GM12892 (cell line): ENCODE data around the gene STIMATE.

Experiments used
- POLR2A ChIP-seq: IDR thresholded peaks from 2 replicates; pipeline ENCODE4 v1.6.1; 2011; ENCODE audit warnings: low read depth, low read length, control low read depth
- POLR2AphosphoS5 ChIP-seq: IDR thresholded peaks from 2 replicates; pipeline ENCODE4 v1.6.1; 2011; ENCODE audit warnings: low read depth, low read length, control low read depth
- TAF1 ChIP-seq: IDR thresholded peaks from 2 replicates; pipeline ENCODE4 v1.6.1; 2011; ENCODE audit warnings: low read depth, mild to moderate bottlenecking, control low read depth, low read length, borderline replicate concordance

DNA sequence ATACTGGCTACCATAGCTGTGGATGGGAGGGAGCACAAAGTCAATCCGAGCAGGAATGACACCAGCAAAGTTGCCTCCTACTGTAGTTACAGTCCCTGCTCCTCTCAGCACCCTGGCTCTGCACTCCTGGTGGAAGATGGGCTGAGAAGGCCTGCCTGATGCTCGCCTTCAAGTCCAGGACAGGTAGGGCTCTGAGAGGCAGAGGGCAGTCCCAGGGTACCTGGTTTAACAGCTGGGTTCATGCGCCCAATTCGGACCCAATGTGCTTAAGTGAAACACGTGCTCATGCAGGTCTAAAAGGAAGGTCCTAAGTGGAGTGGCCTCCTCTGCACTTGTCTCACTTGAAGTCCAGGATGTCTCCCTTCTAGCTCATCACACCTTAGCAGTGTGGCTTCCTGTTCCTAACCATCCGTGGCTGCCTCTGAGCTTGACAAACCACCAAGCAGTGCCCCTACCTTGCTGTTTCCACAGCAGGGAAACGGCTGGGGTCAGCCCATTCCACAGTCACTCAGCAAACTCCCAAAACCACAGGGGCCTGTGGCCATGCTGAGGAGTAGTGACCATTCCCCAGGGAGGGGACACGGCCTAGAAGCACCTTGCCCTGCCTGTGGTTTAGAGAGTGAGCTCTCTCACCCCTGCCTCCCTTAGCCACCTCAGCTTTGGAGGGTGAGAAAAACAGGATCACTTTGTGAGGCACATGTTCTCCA lies 58.6 kb downstream of the STIMATE start:
- no peak for TF ChIP-seq POLR2A
- no peak for TF ChIP-seq POLR2AphosphoS5
- TF ChIP-seq TAF1 = no peak
